Measurements from ENCODE around the gene RPRD1A.
"Not testable (repeated sequence)": the region's sequence is repeated elsewhere in the genome, so short reads cannot be mapped to it uniquely, and the experiment has no call there.

Gene RPRD1A

GRCh38 chr18:36067055-36067957 lies at the start of gene RPRD1A:
RPRD1A (minus strand) TSS chr18:36067559; CDS start chr18:36067404, 155 bp downstream.
- peak; percentile 99 for DNase-seq

GRCh38 chr18:36116771-36117170 lies 49.4 kb upstream of the RPRD1A start:
- not testable (repeated sequence) for DNase-seq

- DNase-seq, result no peak
Observed at GRCh38 chr18:36114738-36115137, 47.4 kb upstream of the RPRD1A start.

GRCh38 chr18:36114251-36114650 lies 46.9 kb upstream of the RPRD1A start:
- DNase-seq, result no peak

- DNase-seq, result no peak
Observed at GRCh38 chr18:36112302-36112701, 44.9 kb upstream of the RPRD1A start.

GRCh38 chr18:36109737-36110136 lies 42.4 kb upstream of the RPRD1A start:
- no peak for DNase-seq

GRCh38 chr18:36108601-36109000 lies 41.2 kb upstream of the RPRD1A start:
- no peak for DNase-seq

- no peak for DNase-seq
Observed at GRCh38 chr18:36108196-36108595, 40.8 kb upstream of the RPRD1A start.

- no peak for DNase-seq
Observed at GRCh38 chr18:36107477-36107876, 40.1 kb upstream of the RPRD1A start.

GRCh38 chr18:36104749-36105148 lies 37.4 kb upstream of the RPRD1A start:
- no peak for DNase-seq

- no peak for DNase-seq
Observed at GRCh38 chr18:36101943-36102342, 34.6 kb upstream of the RPRD1A start.

GRCh38 chr18:36099311-36099710 lies 32.0 kb upstream of the RPRD1A start:
- DNase-seq, result no peak

- no peak for DNase-seq
Observed at GRCh38 chr18:36096955-36097354, 29.6 kb upstream of the RPRD1A start.

GRCh38 chr18:36095936-36096519 lies 28.7 kb upstream of the RPRD1A start:
- DNase-seq, result no peak

GRCh38 chr18:36094431-36094830 lies 27.1 kb upstream of the RPRD1A start:
- DNase-seq, result no peak

GRCh38 chr18:36092116-36092515 lies 24.8 kb upstream of the RPRD1A start:
- DNase-seq, result not testable (repeated sequence)

- DNase-seq, result no peak
Observed at GRCh38 chr18:36089001-36089400, 21.6 kb upstream of the RPRD1A start.

- DNase-seq, result no peak
Observed at GRCh38 chr18:36088256-36088655, 20.9 kb upstream of the RPRD1A start.

- DNase-seq, result no peak
Observed at GRCh38 chr18:36086186-36086585, 18.8 kb upstream of the RPRD1A start.

GRCh38 chr18:36085195-36085594 lies 17.8 kb upstream of the RPRD1A start:
- DNase-seq, result no peak

GRCh38 chr18:36083729-36084128 lies 16.4 kb upstream of the RPRD1A start:
- no peak for DNase-seq

GRCh38 chr18:36081118-36081517 lies 13.8 kb upstream of the RPRD1A start:
- DNase-seq, result not testable (repeated sequence)

- no peak for DNase-seq
Observed at GRCh38 chr18:36078751-36079529, 11.6 kb upstream of the RPRD1A start.

GRCh38 chr18:36077764-36078163 lies 10.4 kb upstream of the RPRD1A start:
- not testable (repeated sequence) for DNase-seq

Data from stimulated activated CD4-positive, alpha-beta T cell treated with anti-CD3 and anti-CD28 coated beads, Interleukin-12 subunit alpha, Interleukin-12 subunit beta, amount 100 ng/mL, for 4 hours (primary cell).